Measurements from ENCODE around the gene AFAP1.

Gene AFAP1

GRCh38 chr4:7712021-7712671, 227.5 kb downstream of the AFAP1 start:
- no peaks in the 10 kb centered on the region for H3K36me3 Mint-ChIP-seq (ENCODE audit: low read depth)
- peaks cover 19% of the 10 kb centered on the region for H3K4me1 Mint-ChIP-seq (ENCODE audit: low read depth)
- H3K4me3 Mint-ChIP-seq = no peak overlapping the region
- peaks cover 10% of the 10 kb centered on the region for H3K27me3 Mint-ChIP-seq
- no peaks in the 10 kb centered on the region for H3K9me3 Mint-ChIP-seq
- H3K27ac Mint-ChIP-seq = no peak overlapping the region
- intact Hi-C loops (cut with micrococcal nuclease) = no loop called here

DNA sequence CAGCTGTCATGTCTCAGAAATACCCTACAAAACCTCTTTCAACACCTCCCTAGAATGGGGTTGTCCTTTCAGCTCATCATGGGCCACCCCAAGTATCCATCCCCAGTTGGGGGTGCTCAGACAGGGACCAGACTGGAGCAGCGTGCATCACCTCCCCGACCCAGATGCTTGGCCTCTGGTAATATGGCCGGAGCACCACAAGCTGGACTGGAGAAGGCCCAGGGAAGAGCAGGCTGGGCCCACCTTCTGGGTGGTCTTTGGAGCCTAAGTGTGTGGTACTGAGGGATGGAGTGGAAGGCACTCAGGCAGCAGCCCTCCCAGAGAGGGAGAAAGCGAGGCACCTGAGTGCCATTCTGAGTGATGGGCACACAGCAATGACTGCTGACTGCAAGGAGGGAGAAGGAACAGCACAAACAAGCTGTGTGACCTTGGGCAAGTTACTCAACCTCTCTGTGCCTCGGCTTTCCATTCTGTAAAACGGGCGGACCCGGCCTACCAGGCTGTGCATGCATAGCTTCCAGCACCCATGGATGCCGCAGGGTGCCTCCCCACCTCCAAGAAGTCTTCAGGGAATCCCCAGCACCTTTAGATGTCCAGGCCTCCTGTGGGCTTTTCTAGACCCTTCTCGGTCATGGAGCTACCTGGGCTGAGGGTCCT, 228.2 kb downstream of the AFAP1 start:
- no peak overlapping the region for H3K4me3 Mint-ChIP-seq
- H3K27me3 Mint-ChIP-seq = peaks cover 9% of the 10 kb centered on the region
- no peaks in the 10 kb centered on the region for H3K9me3 Mint-ChIP-seq
- no peaks in the 10 kb centered on the region for H3K36me3 Mint-ChIP-seq (ENCODE audit: low read depth)
- H3K27ac Mint-ChIP-seq = no peak overlapping the region
- intact Hi-C loops (cut with micrococcal nuclease) = no loop called here
- peaks cover 17% of the 10 kb centered on the region for H3K4me1 Mint-ChIP-seq (ENCODE audit: low read depth)

DNA sequence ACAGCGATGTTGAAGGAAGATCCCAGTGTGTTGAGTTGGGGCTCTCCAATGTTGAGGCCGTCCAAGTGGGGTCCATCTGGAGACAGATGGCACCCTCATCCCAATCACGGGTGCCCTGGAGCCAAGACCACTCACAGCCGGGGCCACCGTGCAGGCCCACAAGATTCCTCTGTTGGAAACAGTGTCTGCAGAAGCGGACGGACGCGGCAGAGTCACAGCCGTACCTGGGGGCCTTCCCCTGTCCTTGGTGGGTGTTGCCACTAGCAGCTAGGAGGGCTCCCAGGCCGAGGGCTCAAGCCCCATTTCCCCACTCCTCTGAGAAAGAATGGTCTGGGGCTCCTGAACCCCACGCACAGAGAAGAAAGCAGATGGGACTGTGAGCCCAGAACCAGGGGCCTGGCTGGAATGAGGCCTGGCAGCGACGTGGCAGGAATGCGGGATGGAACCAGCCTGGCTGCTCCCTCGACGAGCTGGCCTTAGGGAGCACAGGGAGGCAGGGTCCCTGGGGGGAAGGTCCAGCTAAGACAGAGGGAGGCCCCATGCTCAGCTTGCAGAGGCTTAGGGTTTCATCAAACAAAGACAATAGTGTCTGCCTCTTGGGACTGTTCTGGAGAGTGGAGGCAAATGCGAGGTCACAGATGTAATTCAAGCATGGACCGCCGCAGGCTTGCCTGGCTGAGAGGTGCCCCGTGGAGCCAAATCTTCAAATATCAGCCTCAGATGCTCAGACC, 228.9 kb downstream of the AFAP1 start:
- no peak overlapping the region for H3K27ac Mint-ChIP-seq
- intact Hi-C loops (cut with micrococcal nuclease) = no loop called here
- H3K4me3 Mint-ChIP-seq = no peak overlapping the region
- no peaks in the 10 kb centered on the region for H3K36me3 Mint-ChIP-seq (ENCODE audit: low read depth)
- H3K27me3 Mint-ChIP-seq = peaks cover 9% of the 10 kb centered on the region
- peaks cover 11% of the 10 kb centered on the region for H3K4me1 Mint-ChIP-seq (ENCODE audit: low read depth)
- no peaks in the 10 kb centered on the region for H3K9me3 Mint-ChIP-seq

GRCh38 chr4:7710126-7710525, 229.5 kb downstream of the AFAP1 start:
- H3K9me3 Mint-ChIP-seq = no peaks in the 10 kb centered on the region
- no peak overlapping the region for H3K4me3 Mint-ChIP-seq
- H3K4me1 Mint-ChIP-seq (ENCODE audit: low read depth) = peaks cover 5% of the 10 kb centered on the region
- H3K36me3 Mint-ChIP-seq (ENCODE audit: low read depth) = no peaks in the 10 kb centered on the region
- H3K27me3 Mint-ChIP-seq = peaks cover 7% of the 10 kb centered on the region
- intact Hi-C loops (cut with micrococcal nuclease) = no loop called here
- no peak overlapping the region for H3K27ac Mint-ChIP-seq

DNA sequence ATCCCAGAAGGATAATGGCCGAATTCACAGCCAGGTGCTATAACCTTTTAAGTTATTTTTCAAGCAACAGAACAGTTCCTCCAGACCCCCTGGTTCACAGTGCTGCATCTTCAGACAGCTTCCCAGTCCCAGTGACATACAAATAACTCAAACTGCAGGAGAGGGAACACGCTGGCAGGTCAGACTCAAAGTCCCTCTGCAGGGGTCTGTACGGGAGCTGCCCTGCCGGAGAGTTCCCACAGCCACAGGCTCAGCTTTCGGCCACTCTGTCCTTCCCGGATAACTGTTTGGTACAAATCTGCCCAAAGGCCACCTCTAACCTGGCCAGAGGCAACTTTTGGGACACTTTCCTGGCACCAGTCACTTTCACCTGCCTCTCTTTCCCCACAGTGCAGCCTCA, 230.2 kb downstream of the AFAP1 start:
- Mint-ChIP-seq H3K27me3 (peaks cover 1% of the 10 kb centered on the region), H3K4me3 (no peak overlapping the region), H3K27ac (no peak overlapping the region), H3K9me3 (no peaks in the 10 kb centered on the region), H3K36me3 (ENCODE audit: low read depth) (no peaks in the 10 kb centered on the region), H3K4me1 (ENCODE audit: low read depth) (no peaks in the 10 kb centered on the region)
- intact Hi-C loops (cut with micrococcal nuclease) = no loop called here

GRCh38 chr4:7708981-7709380, 230.7 kb downstream of the AFAP1 start:
- no peaks in the 10 kb centered on the region for H3K4me1 Mint-ChIP-seq (ENCODE audit: low read depth)
- intact Hi-C loops (cut with micrococcal nuclease) = no loop called here
- H3K27me3 Mint-ChIP-seq = no peaks in the 10 kb centered on the region
- H3K4me3 Mint-ChIP-seq = no peak overlapping the region
- no peak overlapping the region for H3K27ac Mint-ChIP-seq
- no peaks in the 10 kb centered on the region for H3K36me3 Mint-ChIP-seq (ENCODE audit: low read depth)
- H3K9me3 Mint-ChIP-seq = no peaks in the 10 kb centered on the region

All from dendritic cell treated with granulocyte-macrophage colony-stimulating factor and Interleukin-4, amounts not matched to agents 40 ng/mL and 50 ng/mL, for 4 days (primary cell).